T-cell (primary cell): ENCODE measurements around the gene EIF1AD. TPM values are rescaled to one million over a fixed set of nuclear protein-coding genes. Genes with fewer than 3 reads are reported as not detected.

ENCODE experiments used
- ATAC-seq, 4 experiments: fragments of 200-7000 bp in 3 of 4; fragments of 150-1000 bp in 1 of 4; cut with Tn5 transposase; replicated peaks in 1 of 4; 1 replicate in 3 of 4; 2 replicates in 1 of 4; pipeline ENCODE4 v1.10.0; 2021; ENCODE audit warnings: moderate library complexity in 3 of 4, mild to moderate bottlenecking in 2 of 4, moderate number of reproducible peaks in 1 of 4
- CTCF ChIA-PET, 2 donors: fragments of 300-600 bp; sonication (Branson Sonifier 250); formaldehyde crosslinking; loops; one replicate each; lab custom pipeline; 2022; ENCODE audit warnings: antibody characterized with exemption in 2 of 2; lab: Charles Lee
- POLR2A ChIA-PET, 2 donors: fragments of 300-600 bp; sonication (Branson Sonifier 250); formaldehyde crosslinking; loops; one replicate each; lab custom pipeline; 2022; ENCODE audit warnings: antibody characterized with exemption in 2 of 2; lab: Charles Lee
- DNase-seq, 35 experiments: peaks; one replicate each; pipeline versions ENCODE4 v3.0.0 to v3.0.0-alpha.2; 2013 to 2023
- H3K27ac ChIP-seq: one replicate; pipeline ENCODE4 v1.5.1; 2013; ENCODE audit warnings: low read length
- H3K27me3 ChIP-seq, 2 experiments: replicated peaks in 1 of 2; 1 replicate in 1 of 2; 2 replicates in 1 of 2; pipeline versions ENCODE4 v1.6.1 to v1.7.0; 2013; ENCODE audit warnings: low read length in 1 of 2, mixed read lengths in 1 of 2; ENCODE audit not compliant: control insufficient read depth in 2 of 2, insufficient read depth in 2 of 2; ENCODE audit errors: extremely low read depth in 1 of 2
- H3K36me3 ChIP-seq, 2 donors: 1 replicate in 1 of 2; 2 replicates in 1 of 2; pipeline versions ENCODE4 v1.6.1 to v1.7.0; 2013; ENCODE audit warnings: low read length in 1 of 2; ENCODE audit not compliant: control insufficient read depth in 2 of 2, insufficient read depth in 1 of 2; ENCODE audit errors: extremely low read depth in 1 of 2
- H3K4me1 ChIP-seq, 2 experiments: 1 replicate in 1 of 2; 2 replicates in 1 of 2; pipeline versions ENCODE4 v1.6.1 to v1.7.0; 2013; ENCODE audit warnings: low read length in 2 of 2, mixed read lengths in 1 of 2; ENCODE audit not compliant: insufficient read depth in 2 of 2, control insufficient read depth in 1 of 2; ENCODE audit errors: extremely low read depth in 1 of 2
- H3K4me3 ChIP-seq, 2 donors: 1 replicate in 1 of 2; 2 replicates in 1 of 2; pipeline versions ENCODE4 v1.5.1 to v1.7.0; 2013; ENCODE audit warnings: mild to moderate bottlenecking in 2 of 2, low read length in 1 of 2, moderate library complexity in 1 of 2; ENCODE audit not compliant: control insufficient read depth in 1 of 2; ENCODE audit errors: extremely low read depth in 1 of 2
- H3K9me3 ChIP-seq: 2 replicates; pipeline ENCODE4 v1.7.0; 2013
- H3K27ac Mint-ChIP-seq, 2 donors: one replicate each; pipeline ENCODE4 v1.8.0; 2020 to 2021; ENCODE audit warnings: mild to moderate bottlenecking in 2 of 2, mixed read lengths in 2 of 2
- H3K27me3 Mint-ChIP-seq, 2 donors: one replicate each; pipeline ENCODE4 v1.8.0; 2021 to 2022; ENCODE audit warnings: mixed read lengths in 2 of 2
- H3K36me3 Mint-ChIP-seq: one replicate; pipeline ENCODE4 v1.8.0; 2021; ENCODE audit warnings: mixed read lengths
- H3K4me1 Mint-ChIP-seq, 3 donors: one replicate each; pipeline ENCODE4 v1.8.0; 2020 to 2022; ENCODE audit warnings: mixed read lengths in 3 of 3, mild to moderate bottlenecking in 1 of 3
- H3K4me3 Mint-ChIP-seq, 3 donors: one replicate each; pipeline ENCODE4 v1.8.0; 2020 to 2022; ENCODE audit warnings: mild to moderate bottlenecking in 3 of 3, mixed read lengths in 3 of 3, moderate library complexity in 3 of 3
- H3K9me3 Mint-ChIP-seq, 3 donors: one replicate each; pipeline ENCODE4 v1.8.0; 2020 to 2022; ENCODE audit warnings: mixed read lengths in 3 of 3
- WGBS: methylation state at CpG from one replicate; pipeline ENCODE4 v1.1.5; 2013; ENCODE audit warnings: missing lambda C conversion rate; ENCODE audit not compliant: insufficient coverage; 5-methylcytosine and 5-hydroxymethylcytosine counted together
- total RNA-seq, 35 experiments: library from RNA in 6 of 35; stranded (reverse) in 6 of 35; fragments of 120-200 nt in 1 of 35; gene quantifications; one replicate each; pipeline versions ENCODE4 v1.2.1 to v1.2.4 and lab custom pipeline; 2013 to 2026

EIF1AD gene
- total RNA-seq, 5 donors from 2014 or later (not counting 1 experiment from before 2014, with no cell fraction given), result 50.7 to 114 (median 58.8) TPM

DNA sequence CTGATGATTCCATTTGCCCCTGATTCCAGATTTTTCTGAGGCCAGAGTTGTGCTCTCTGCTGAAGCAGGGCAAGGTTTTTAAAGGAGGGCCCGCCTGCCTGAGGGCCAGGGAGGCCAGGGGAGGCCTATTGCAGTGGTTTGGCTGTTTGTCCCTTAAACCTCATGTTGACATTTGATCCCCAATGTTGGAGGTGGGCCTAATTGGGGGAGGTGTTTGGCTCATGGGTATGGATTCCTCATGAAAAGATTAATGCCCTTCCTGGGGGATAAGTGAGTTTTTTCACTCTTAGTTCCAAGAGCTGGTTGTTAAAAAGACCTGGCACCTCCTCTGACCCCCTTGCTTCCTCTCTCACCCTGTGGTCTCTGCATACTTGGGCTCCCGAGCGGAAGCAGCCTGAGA is 37.8 kb upstream of the EIF1AD start:
- Histone ChIP-seq H3K27me3 (peaks cover 0 to 23% of the 10 kb centered on the region in 2 experiments), H3K4me1 (peaks cover 0 to under 1% of the 10 kb centered on the region in 2 experiments), H3K36me3 (no peaks in the 10 kb centered on the region), H3K4me3 (no peak overlapping the region), H3K27ac (no peak overlapping the region), H3K9me3 (no peaks in the 10 kb centered on the region)
- 86% methylated on average over 2 of the region's 3 CpGs for WGBS
- DNase-seq (no peak), ATAC-seq (no peak)
- peaks cover 2 to 5% (median 4%) of the 10 kb centered on the region in 3 donors for H3K4me1 Mint-ChIP-seq
- no peak overlapping the region for H3K27ac Mint-ChIP-seq
- no peaks in the 10 kb centered on the region for H3K9me3 Mint-ChIP-seq
- H3K36me3 Mint-ChIP-seq, result no peaks in the 10 kb centered on the region
- POLR2A ChIA-PET, result no interaction called here
- H3K27me3 Mint-ChIP-seq, result peaks cover 3 to 6% of the 10 kb centered on the region in 2 donors
- no peak overlapping the region for H3K4me3 Mint-ChIP-seq
- CTCF ChIA-PET, result no interaction called here

DNA sequence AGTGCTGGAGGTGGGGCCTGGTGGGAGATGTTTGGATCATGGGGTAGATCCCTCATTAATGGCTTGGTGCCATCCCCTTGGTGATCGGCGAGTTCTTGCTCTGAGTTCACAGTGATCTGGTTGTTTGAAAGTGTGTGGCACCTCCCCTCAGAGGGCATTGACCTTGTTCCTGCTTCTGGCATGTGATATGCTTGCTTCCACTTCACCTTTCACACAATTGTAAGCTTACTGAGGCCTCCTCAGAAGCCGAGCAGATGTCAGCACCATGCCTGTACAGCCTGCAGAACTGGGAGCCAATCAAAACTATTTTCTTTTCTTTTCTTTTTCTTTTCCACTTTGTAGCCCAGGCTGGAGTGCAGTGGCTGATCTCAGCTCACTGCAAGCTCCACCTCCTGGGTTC is 35.4 kb upstream of the EIF1AD start:
- no peak overlapping the region for H3K4me3 Mint-ChIP-seq

DNA sequence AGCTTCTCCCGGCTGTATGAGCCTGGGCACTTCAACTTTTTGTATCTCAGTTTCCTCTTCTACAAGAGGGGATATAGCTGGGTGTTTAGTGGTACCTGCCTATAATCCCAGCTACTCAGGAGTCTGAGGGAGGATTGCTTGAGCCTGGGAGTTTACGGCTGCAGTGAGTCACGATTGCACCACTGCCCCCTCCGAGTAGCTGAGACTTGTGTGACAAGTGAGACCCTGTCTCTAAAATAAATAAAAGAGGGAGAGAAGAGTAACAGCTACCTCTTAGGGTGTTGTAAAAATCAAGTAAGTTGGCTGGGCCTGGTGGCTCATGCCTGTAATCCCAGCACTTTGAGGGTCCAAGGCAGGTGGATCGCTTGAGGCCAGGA is 34.4 kb upstream of the EIF1AD start:
- Mint-ChIP-seq H3K27ac (no peak overlapping the region), H3K27me3 (peaks cover 4 to 7% of the 10 kb centered on the region in 2 donors), H3K9me3 (no peaks in the 10 kb centered on the region), H3K4me3 (no peak overlapping the region), H3K36me3 (no peaks in the 10 kb centered on the region), H3K4me1 (no peaks in the 10 kb centered on the region)
- DNase-seq (no peak), ATAC-seq (no peak)
- 97% methylated on average over 4 of the region's 5 CpGs for WGBS
- Histone ChIP-seq H3K27ac (no peak overlapping the region), H3K36me3 (no peaks in the 10 kb centered on the region), H3K4me1 (no peaks in the 10 kb centered on the region), H3K9me3 (no peaks in the 10 kb centered on the region), H3K27me3 (peaks cover 0 to 25% of the 10 kb centered on the region in 2 experiments), H3K4me3 (no peak overlapping the region)
- CTCF ChIA-PET, result no interaction called here
- POLR2A ChIA-PET, result no interaction called here

More for the DNA sequence above, 35.4 kb upstream of the EIF1AD start:
- Mint-ChIP-seq H3K27me3 (peaks cover 4 to 6% of the 10 kb centered on the region in 2 donors), H3K4me1 (no peaks in the 10 kb centered on the region), H3K27ac (no peak overlapping the region), H3K36me3 (no peaks in the 10 kb centered on the region), H3K9me3 (no peaks in the 10 kb centered on the region)
- DNase-seq, result no peak
- ATAC-seq, result no peak
- H3K27me3 ChIP-seq, result peaks cover 0 to 25% of the 10 kb centered on the region in 2 experiments
- WGBS, result 71% methylated on average over 1 of the region's 3 CpGs
- POLR2A ChIA-PET, result interaction anchor here in 1 of 2 donors (0.6 kb wide), 1 partner anchor 1152 kb away, joined by 6 read pairs; no protein-coding TSS in a partner anchor
- no peaks in the 10 kb centered on the region for H3K9me3 ChIP-seq
- CTCF ChIA-PET, result no interaction called here
- no peak overlapping the region for H3K27ac ChIP-seq
- no peaks in the 10 kb centered on the region for H3K36me3 ChIP-seq
- H3K4me1 ChIP-seq, result no peaks in the 10 kb centered on the region
- no peak overlapping the region for H3K4me3 ChIP-seq

DNA sequence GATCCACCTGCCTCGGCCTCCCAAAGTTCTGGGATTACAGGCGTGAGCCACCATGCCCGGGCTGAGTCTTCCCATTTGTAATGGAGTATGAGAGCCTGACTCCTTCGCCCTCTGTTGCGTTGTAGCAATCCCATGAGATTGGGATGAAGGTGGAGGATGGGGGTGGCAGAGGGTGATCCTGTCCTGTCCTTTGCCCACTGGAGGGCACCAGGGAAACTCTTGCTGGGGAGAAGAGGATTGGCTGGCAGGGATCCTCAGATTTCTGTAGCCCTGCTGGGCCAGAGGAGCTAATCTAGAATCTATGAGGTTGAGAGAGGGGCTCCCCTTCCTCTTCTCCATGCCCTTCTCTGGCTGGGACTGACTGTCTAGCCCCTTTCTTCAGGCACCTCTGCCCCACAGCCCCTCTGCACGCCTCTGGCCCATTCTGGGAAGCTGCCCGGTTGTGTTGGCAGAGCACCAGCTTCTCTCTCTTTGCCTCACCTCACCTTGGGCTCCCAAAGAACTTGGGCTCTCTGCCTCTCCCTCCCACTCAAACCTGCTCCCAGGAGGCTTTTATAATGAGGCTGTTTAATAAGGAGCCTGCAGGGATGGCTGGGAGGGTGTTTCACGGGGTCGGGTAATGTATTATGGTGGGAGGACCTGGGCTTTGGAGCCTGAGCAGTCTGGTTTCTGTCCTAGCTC is 33.8 kb upstream of the EIF1AD start:
- H3K9me3 ChIP-seq, result no peaks in the 10 kb centered on the region
- Mint-ChIP-seq H3K36me3 (no peaks in the 10 kb centered on the region), H3K27me3 (peaks cover 4 to 11% of the 10 kb centered on the region in 2 donors), H3K27ac (no peak overlapping the region), H3K4me1 (no peaks in the 10 kb centered on the region), H3K9me3 (no peaks in the 10 kb centered on the region), H3K4me3 (no peak overlapping the region)
- H3K4me3 ChIP-seq, result no peak overlapping the region
- 85% methylated on average over 5 of the region's 9 CpGs for WGBS
- no peaks in the 10 kb centered on the region for H3K36me3 ChIP-seq
- no peak for DNase-seq
- no peak for ATAC-seq
- H3K4me1 ChIP-seq, result no peaks in the 10 kb centered on the region
- H3K27ac ChIP-seq, result no peak overlapping the region
- POLR2A ChIA-PET, result no interaction called here
- CTCF ChIA-PET, result interaction anchor here in 1 of 2 donors (0.5 kb wide), 1 partner anchor 525 kb away, joined by 4 read pairs; no protein-coding TSS in a partner anchor
- peaks cover 0 to 25% of the 10 kb centered on the region in 2 experiments for H3K27me3 ChIP-seq

DNA sequence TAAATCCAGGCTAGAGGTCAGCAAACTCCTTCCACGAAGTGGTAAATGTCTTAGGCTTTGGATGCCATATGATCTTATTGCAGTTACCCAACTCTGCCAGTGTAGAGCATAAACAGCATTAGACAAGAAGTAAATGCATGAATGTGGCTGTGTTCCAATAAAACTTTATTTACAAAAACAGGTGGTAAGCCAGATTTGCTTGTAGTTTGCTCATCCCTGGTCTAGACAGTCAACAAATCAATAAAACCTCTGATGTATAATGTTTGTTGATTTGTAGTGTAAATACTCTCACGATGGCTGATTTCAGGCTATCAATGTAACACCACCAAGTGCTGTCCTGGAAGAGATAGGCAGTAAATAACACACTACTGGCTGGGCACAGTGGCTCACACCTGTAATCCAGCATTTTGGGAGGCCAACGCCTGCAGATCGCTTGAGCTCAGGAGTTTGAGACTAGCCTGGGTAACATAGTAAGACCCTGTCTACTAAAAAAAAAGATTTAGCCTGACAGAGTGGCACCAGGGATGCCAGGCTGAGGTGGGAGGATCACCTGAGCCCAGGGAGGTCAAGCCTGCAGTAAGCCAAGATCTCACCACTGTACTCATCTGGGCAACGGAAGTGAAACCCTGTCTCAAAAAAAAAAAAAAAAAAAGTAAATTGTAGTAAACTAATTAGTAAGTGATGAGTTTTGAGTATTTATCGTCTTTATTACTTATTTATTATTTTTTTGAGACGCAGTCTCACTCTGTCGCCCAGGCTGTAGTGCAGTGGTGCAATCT is 31.2 kb upstream of the EIF1AD start:
- H3K4me3 ChIP-seq, result no peak overlapping the region
- peaks cover 0 to 23% of the 10 kb centered on the region in 2 experiments for H3K27me3 ChIP-seq
- H3K27ac Mint-ChIP-seq, result no peak overlapping the region
- peaks cover 4 to 6% of the 10 kb centered on the region in 2 donors for H3K27me3 Mint-ChIP-seq
- POLR2A ChIA-PET, result no interaction called here
- no peaks in the 10 kb centered on the region for H3K9me3 Mint-ChIP-seq
- H3K4me3 Mint-ChIP-seq, result no peak overlapping the region
- CTCF ChIA-PET, result interaction anchor here in 1 of 2 donors (0.6 to 0.7 kb wide), 2 partner anchors 184 to 353 kb away, joined by 3 to 7 read pairs; no protein-coding TSS in a partner anchor
- H3K36me3 Mint-ChIP-seq, result no peaks in the 10 kb centered on the region
- H3K36me3 ChIP-seq, result no peaks in the 10 kb centered on the region
- no peaks in the 10 kb centered on the region for H3K9me3 ChIP-seq
- ATAC-seq (no peak), DNase-seq (no peak)
- no peaks in the 10 kb centered on the region for H3K4me1 Mint-ChIP-seq
- H3K4me1 ChIP-seq, result no peaks in the 10 kb centered on the region
- H3K27ac ChIP-seq, result no peak overlapping the region
- WGBS, result 93% methylated on average over 5 of the region's 8 CpGs

DNA sequence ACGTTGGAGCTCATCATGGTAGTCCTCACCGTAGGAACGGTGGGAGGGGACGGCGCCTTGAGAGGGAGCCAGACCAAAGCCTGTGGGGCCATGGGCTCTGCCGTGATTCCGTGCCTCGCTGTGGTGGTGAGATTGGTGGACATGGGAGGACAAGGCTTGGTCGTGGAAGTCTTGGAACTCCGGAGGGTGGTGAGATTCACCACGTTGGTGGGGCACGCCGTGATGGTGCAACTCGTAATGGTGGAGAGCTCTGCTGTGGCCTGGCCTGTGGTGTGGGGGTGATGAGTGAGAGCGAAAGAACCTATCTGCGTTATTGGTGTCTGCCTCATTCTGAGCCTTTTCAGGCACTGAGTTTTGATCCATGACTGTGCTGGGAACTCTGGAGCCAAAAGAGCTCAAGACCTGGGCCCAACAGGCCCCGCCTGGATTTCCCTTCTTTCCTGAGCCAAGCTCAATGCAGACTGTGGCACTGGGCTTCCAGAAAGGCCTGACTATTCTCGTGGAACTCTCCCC is 24.1 kb upstream of the EIF1AD start, which contains the start of gene CATSPER1:
TSS of gene CATSPER1 (minus strand) at position 463 of the 513 bp plus-strand sequence. CDS start at position 363, 100 bp downstream.
- H3K36me3 Mint-ChIP-seq, result no peaks in the 10 kb centered on the region
- Histone ChIP-seq H3K27ac (no peak within 1 kb of the TSS), H3K36me3 (no peaks in the 10 kb centered on the region), H3K4me3 (no peak within 1 kb of the TSS), H3K4me1 (peaks cover 0 to 14% of the 10 kb centered on the region in 2 experiments), H3K9me3 (no peaks in the 10 kb centered on the region), H3K27me3 (peaks cover 0 to 23% of the 10 kb centered on the region in 2 experiments)
- peaks cover 3 to 8% of the 10 kb centered on the region in 2 donors for H3K27me3 Mint-ChIP-seq
- no peaks in the 10 kb centered on the region for H3K9me3 Mint-ChIP-seq
- 90% methylated on average over 18 of the region's 18 CpGs for WGBS
- DNase-seq (no peak), ATAC-seq (no peak)
- ChIA-PET POLR2A (no interaction called here), CTCF (interaction anchor here in 1 of 2 donors (0.5 kb wide), 1 partner anchor 774 kb away, joined by 5 read pairs; no protein-coding TSS in a partner anchor)
- no peak within 1 kb of the TSS for H3K4me3 Mint-ChIP-seq
- no peak within 1 kb of the TSS for H3K27ac Mint-ChIP-seq
- peaks cover 5 to 8% (median 6%) of the 10 kb centered on the region in 3 donors for H3K4me1 Mint-ChIP-seq
